Keratinocyte (primary cell): Measurements from ENCODE around the gene ACBD3. TPM values are rescaled to one million over a fixed set of nuclear protein-coding genes. Genes with fewer than 3 reads are reported as not detected.

Experiments
- DNase-seq: peaks from one replicate; pipeline ENCODE4 v3.0.0-alpha.2; 2011; ENCODE audit warnings: low read depth, missing footprints, low spot score
- FAIRE-seq: peaks from 2 replicates; lab custom pipeline; 2011; peaks lifted over from hg19 to GRCh38; lab: Jason Lieb, UNC
- H2AFZ ChIP-seq: 2 replicates; pipeline ENCODE4 v1.6.0; 2012; ENCODE audit warnings: low read length, control low read depth, inconsistent platforms; ENCODE audit not compliant: control insufficient read depth
- H3K27ac ChIP-seq: 2 replicates; pipeline ENCODE4 v1.5.1; 2011; ENCODE audit warnings: low read length; ENCODE audit not compliant: control insufficient read depth, insufficient read depth
- H3K27me3 ChIP-seq: 3 replicates; pipeline ENCODE4 v1.6.0; 2011; ENCODE audit warnings: low read length; ENCODE audit not compliant: control insufficient read depth, insufficient read depth; ENCODE audit errors: extremely low read depth
- H3K36me3 ChIP-seq, 2 experiments: 2 replicates in 1 of 2; 3 replicates in 1 of 2; pipeline ENCODE4 v1.5.1; 2011; ENCODE audit warnings: low read length in 2 of 2, mild to moderate bottlenecking in 1 of 2; ENCODE audit not compliant: control insufficient read depth in 2 of 2, insufficient read depth in 2 of 2; ENCODE audit errors: extremely low read depth in 1 of 2
- H3K4me1 ChIP-seq: 3 replicates; pipeline ENCODE4 v1.5.1; 2011; ENCODE audit warnings: low read length; ENCODE audit not compliant: control insufficient read depth, insufficient read depth; ENCODE audit errors: extremely low read depth
- H3K4me2 ChIP-seq: 3 replicates; pipeline ENCODE4 v1.6.0; 2011; ENCODE audit warnings: low read depth, low read length; ENCODE audit not compliant: control insufficient read depth, insufficient read depth; ENCODE audit errors: extremely low read depth
- H3K4me3 ChIP-seq, 3 experiments: fragments of 200-600 bp in 1 of 3; sonication (generic) in 1 of 3; 2 replicates in 2 of 3; 3 replicates in 1 of 3; pipeline ENCODE4 v1.5.1; 2011 to 2016; ENCODE audit warnings: low read length in 3 of 3, mild to moderate bottlenecking in 3 of 3, control low read depth in 2 of 3, inconsistent platforms in 1 of 3, low read depth in 1 of 3, mixed read lengths in 1 of 3, mixed run types in 1 of 3, moderate library complexity in 1 of 3; ENCODE audit not compliant: control insufficient read depth in 2 of 3, insufficient read depth in 2 of 3; ENCODE audit errors: extremely low read depth in 1 of 3
- H3K79me2 ChIP-seq: 2 replicates; pipeline ENCODE4 v1.6.0; 2012; ENCODE audit warnings: low read length; ENCODE audit not compliant: control insufficient read depth, insufficient read depth
- H3K9ac ChIP-seq: 3 replicates; pipeline ENCODE4 v1.6.0; 2011; ENCODE audit warnings: low read length; ENCODE audit not compliant: control insufficient read depth, insufficient read depth; ENCODE audit errors: extremely low read depth
- H3K9me1 ChIP-seq: 3 replicates; pipeline ENCODE4 v1.6.0; 2011; ENCODE audit warnings: low read length; ENCODE audit not compliant: control insufficient read depth, insufficient read depth; ENCODE audit errors: extremely low read depth
- H3K9me3 ChIP-seq: 2 replicates; pipeline ENCODE4 v1.5.1; 2012; ENCODE audit warnings: low read depth, low read length; ENCODE audit not compliant: control insufficient read depth
- H4K20me1 ChIP-seq: 3 replicates; pipeline ENCODE4 v1.6.0; 2011; ENCODE audit warnings: low read length; ENCODE audit not compliant: control insufficient read depth, insufficient read depth; ENCODE audit errors: extremely low read depth
- EZH2 ChIP-seq: IDR thresholded peaks from one replicate; pipeline ENCODE4 v1.6.1; 2012; ENCODE audit warnings: inconsistent platforms, mild to moderate bottlenecking, low read length, moderate library complexity
- dilution Hi-C: fragments of 300-500 bp; cut with MboI; formaldehyde crosslinking; loops from one replicate; pipeline ENCODE4 v1.7.0; 2020; ENCODE audit warnings: low sequenced_read_pairs; ENCODE audit not compliant: extremely low pct_ligation_motif_present
- polyA plus RNA-seq, 5 experiments: library from polyadenylated mRNA; depleted of rRNA in 3 of 5; stranded (reverse) in 3 of 5; stranded (forward) in 1 of 5; unstranded in 1 of 5; fragments of >200 nt; gene quantifications; 1 replicate in 1 of 5; 2 replicates in 3 of 5; 3 replicates in 1 of 5; pipeline versions ENCODE4 v1.2.1 to v1.2.3, GENCODE V29; 2011 to 2012; ENCODE audit warnings: missing spikeins in 2 of 5, low read depth in 1 of 5, low replicate concordance in 1 of 5
- TF ChIP-seq, protein P1 (sequence below), 3 experiments: IDR thresholded peaks in 1 of 3; conservative IDR thresholded peaks in 1 of 3; optimal IDR thresholded peaks in 1 of 3; 2 replicates in 2 of 3; 3 replicates in 1 of 3; pipeline versions ENCODE3 to v1.5.1; 2011; ENCODE audit warnings: low read length in 3 of 3, mild to moderate bottlenecking in 3 of 3, moderate library complexity in 2 of 3, control low read depth in 1 of 3, inconsistent platforms in 1 of 3; ENCODE audit not compliant: insufficient read depth in 2 of 3; ENCODE audit errors: extremely low read depth in 1 of 3

The ACBD3 gene
- polyA plus RNA-seq, 1 donor (not counting 4 experiments of a cell fraction or from before 2014, with no cell fraction given) = 43.1 TPM

DNA sequence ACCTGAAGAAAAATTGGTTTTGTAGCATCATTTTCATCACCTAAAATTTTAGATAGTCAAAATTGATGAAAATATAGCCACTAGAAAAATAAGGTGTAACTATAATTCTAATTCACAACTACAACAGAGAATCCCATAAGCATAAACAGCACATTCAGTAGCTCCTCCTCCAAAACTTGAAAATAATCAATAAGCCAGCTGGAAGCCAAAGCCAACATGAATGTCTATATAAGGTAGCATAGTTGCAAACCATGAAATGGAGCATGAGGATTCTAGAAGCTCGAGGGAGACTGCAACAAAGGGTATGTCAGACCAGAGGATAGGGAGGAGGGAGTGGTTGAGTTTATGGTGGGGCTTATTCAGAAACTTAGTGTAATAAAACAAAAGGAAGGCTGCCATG lies 22.4 kb downstream of the ACBD3 start:
- peaks cover 6 to 14% of the 10 kb centered on the region in 2 experiments for H3K36me3 ChIP-seq

DNA sequence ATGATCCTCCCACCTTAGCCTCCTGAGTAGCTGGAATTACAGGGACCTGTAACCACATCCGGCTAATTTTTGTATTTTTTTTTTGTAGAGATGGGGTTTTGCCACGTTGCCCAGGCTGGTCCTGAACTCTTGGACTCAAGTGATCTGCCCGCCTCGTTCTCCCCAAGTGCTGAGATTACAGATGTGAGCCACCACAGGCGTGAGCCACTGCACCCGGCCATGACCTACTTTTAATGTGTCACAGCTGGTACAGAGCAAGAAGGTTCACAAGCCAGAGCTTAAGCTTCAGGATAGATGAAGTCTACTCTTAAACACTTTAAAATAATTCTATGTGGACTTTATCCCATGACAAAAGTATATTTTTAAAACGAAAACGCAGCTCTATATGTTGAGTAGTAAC lies 23.6 kb downstream of the ACBD3 start:
- no peak overlapping the region for H3K4me3 ChIP-seq
- H3K79me2 ChIP-seq = peaks cover 21% of the 10 kb centered on the region
- H3K4me2 ChIP-seq = no peak overlapping the region
- no peak for TF ChIP-seq EZH2
- TF ChIP-seq, protein P1, sequence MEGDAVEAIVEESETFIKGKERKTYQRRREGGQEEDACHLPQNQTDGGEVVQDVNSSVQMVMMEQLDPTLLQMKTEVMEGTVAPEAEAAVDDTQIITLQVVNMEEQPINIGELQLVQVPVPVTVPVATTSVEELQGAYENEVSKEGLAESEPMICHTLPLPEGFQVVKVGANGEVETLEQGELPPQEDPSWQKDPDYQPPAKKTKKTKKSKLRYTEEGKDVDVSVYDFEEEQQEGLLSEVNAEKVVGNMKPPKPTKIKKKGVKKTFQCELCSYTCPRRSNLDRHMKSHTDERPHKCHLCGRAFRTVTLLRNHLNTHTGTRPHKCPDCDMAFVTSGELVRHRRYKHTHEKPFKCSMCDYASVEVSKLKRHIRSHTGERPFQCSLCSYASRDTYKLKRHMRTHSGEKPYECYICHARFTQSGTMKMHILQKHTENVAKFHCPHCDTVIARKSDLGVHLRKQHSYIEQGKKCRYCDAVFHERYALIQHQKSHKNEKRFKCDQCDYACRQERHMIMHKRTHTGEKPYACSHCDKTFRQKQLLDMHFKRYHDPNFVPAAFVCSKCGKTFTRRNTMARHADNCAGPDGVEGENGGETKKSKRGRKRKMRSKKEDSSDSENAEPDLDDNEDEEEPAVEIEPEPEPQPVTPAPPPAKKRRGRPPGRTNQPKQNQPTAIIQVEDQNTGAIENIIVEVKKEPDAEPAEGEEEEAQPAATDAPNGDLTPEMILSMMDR (optimal IDR thresholded peaks at IDR 0.05 in 1 of 3, IDR thresholded peaks at IDR 0.05 in 1 of 3, conservative IDR thresholded peaks at IDR 0.05 in 1 of 3; ENCODE audit: extremely low read depth in 1 of 3, insufficient read depth in 2 of 3, low read length in 3 of 3) = no peak
- peaks cover 14 to 19% of the 10 kb centered on the region in 2 experiments for H3K36me3 ChIP-seq
- no peaks in the 10 kb centered on the region for H3K9me3 ChIP-seq
- no peak overlapping the region for H2AFZ ChIP-seq
- no peak overlapping the region for H3K9ac ChIP-seq
- peaks cover 2% of the 10 kb centered on the region for H4K20me1 ChIP-seq
- no peak for DNase-seq
- H3K27ac ChIP-seq = no peak overlapping the region
- no peaks in the 10 kb centered on the region for H3K9me1 ChIP-seq
- H3K27me3 ChIP-seq = no peaks in the 10 kb centered on the region
- no peaks in the 10 kb centered on the region for H3K4me1 ChIP-seq
- dilution Hi-C loops = no loop called here
- no peak for FAIRE-seq

More for the DNA sequence above, 22.4 kb downstream of the ACBD3 start:
- Histone ChIP-seq H3K9me3 (no peaks in the 10 kb centered on the region), H3K4me3 (no peak overlapping the region), H3K79me2 (peaks cover 32% of the 10 kb centered on the region), H3K4me2 (no peak overlapping the region), H4K20me1 (peaks cover 2% of the 10 kb centered on the region), H3K27me3 (no peaks in the 10 kb centered on the region), H2AFZ (no peak overlapping the region), H3K27ac (no peak overlapping the region), H3K9me1 (no peaks in the 10 kb centered on the region), H3K4me1 (no peaks in the 10 kb centered on the region), H3K9ac (no peak overlapping the region)
- DNase-seq (no peak), FAIRE-seq (no peak)
- no peak for TF ChIP-seq EZH2
- TF ChIP-seq, protein P1 (optimal IDR thresholded peaks at IDR 0.05 in 1 of 3, IDR thresholded peaks at IDR 0.05 in 1 of 3, conservative IDR thresholded peaks at IDR 0.05 in 1 of 3; ENCODE audit: extremely low read depth in 1 of 3, insufficient read depth in 2 of 3, low read length in 3 of 3) = no peak
- dilution Hi-C loops = no loop called here
